Neural progenitor cell (in vitro differentiated cells): ENCODE results near the gene DEAF1.

ENCODE experiments used
- EZH2 ChIP-seq: fragments of 200-600 bp; sonication (generic); IDR thresholded peaks from 2 replicates; pipeline ENCODE4 v1.6.1; 2017; ENCODE audit warnings: antibody characterized with exemption, mild to moderate bottlenecking, moderate library complexity
- EZH2phosphoT487 ChIP-seq: fragments of 200-600 bp; sonication (generic); IDR thresholded peaks from 2 replicates; pipeline ENCODE4 v1.6.1; 2017; ENCODE audit warnings: antibody characterized with exemption
- TF ChIP-seq, protein P1 (sequence below): fragments of 200-600 bp; sonication (generic); IDR thresholded peaks from 2 replicates; pipeline ENCODE4 v1.5.1; 2017; ENCODE audit warnings: antibody characterized with exemption, mild to moderate bottlenecking

DNA sequence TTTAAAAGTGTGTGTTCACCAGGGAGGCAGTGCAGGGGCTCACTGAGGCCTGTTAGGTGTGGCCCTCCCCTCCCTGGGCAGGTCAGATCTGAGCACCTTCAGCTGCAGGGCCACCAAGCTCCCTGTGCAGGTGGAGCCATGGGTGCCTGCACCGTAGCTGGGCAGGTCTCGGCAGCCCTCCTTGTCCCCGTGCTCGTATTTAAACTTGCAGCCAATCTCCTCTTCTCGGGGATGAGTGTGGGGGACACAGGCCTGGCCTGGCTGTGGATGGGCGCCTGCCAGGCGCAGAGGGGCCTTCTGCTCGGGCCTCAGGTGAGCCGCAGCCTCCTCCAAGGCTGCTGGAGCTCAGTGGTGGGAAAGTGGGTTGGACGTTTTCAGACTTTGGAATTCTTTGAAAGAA lies 99.6 kb downstream of the DEAF1 start:
- TF ChIP-seq, protein P1, sequence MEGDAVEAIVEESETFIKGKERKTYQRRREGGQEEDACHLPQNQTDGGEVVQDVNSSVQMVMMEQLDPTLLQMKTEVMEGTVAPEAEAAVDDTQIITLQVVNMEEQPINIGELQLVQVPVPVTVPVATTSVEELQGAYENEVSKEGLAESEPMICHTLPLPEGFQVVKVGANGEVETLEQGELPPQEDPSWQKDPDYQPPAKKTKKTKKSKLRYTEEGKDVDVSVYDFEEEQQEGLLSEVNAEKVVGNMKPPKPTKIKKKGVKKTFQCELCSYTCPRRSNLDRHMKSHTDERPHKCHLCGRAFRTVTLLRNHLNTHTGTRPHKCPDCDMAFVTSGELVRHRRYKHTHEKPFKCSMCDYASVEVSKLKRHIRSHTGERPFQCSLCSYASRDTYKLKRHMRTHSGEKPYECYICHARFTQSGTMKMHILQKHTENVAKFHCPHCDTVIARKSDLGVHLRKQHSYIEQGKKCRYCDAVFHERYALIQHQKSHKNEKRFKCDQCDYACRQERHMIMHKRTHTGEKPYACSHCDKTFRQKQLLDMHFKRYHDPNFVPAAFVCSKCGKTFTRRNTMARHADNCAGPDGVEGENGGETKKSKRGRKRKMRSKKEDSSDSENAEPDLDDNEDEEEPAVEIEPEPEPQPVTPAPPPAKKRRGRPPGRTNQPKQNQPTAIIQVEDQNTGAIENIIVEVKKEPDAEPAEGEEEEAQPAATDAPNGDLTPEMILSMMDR, result no peak
- no peak for TF ChIP-seq EZH2
- TF ChIP-seq EZH2phosphoT487, result no peak
